ENCODE data around the gene TPSAB1.

The TPSAB1 gene

GRCh38 chr16:1279945-1280589, 39.6 kb downstream of the TPSAB1 start:
- no peaks in the 10 kb centered on the region for H3K36me3 ChIP-seq (replicated peaks)
- no peaks in the 10 kb centered on the region for H3K9me3 ChIP-seq
- H3K27me3 ChIP-seq (ENCODE audit: low read depth): peaks cover 14% of the 10 kb centered on the region
- H3K4me1 ChIP-seq: no peaks in the 10 kb centered on the region
- in situ Hi-C loops (cut with MboI; ENCODE audit: low sequenced_read_pairs): no loop called here
- no peak for DNase-seq (ENCODE audit: low spot score in 2 of 2)
- no peak overlapping the region for H3K4me3 ChIP-seq

- no peak overlapping the region for H3K4me3 ChIP-seq
- H3K36me3 ChIP-seq (replicated peaks): no peaks in the 10 kb centered on the region
- H3K27me3 ChIP-seq (ENCODE audit: low read depth): peaks cover 18% of the 10 kb centered on the region
- DNase-seq (ENCODE audit: low spot score in 2 of 2): no peak
- in situ Hi-C loops (cut with MboI; ENCODE audit: low sequenced_read_pairs): no loop called here
- H3K4me1 ChIP-seq: no peaks in the 10 kb centered on the region
- no peaks in the 10 kb centered on the region for H3K9me3 ChIP-seq
Observed at GRCh38 chr16:1280783-1281182, 40.3 kb downstream of the TPSAB1 start.

GRCh38 chr16:1281517-1281916, 41.0 kb downstream of the TPSAB1 start:
- no peak for DNase-seq (ENCODE audit: low spot score in 2 of 2)
- H3K4me1 ChIP-seq: no peaks in the 10 kb centered on the region
- H3K9me3 ChIP-seq: no peaks in the 10 kb centered on the region
- in situ Hi-C loops (cut with MboI; ENCODE audit: low sequenced_read_pairs): no loop called here
- peaks cover 26% of the 10 kb centered on the region for H3K27me3 ChIP-seq (ENCODE audit: low read depth)
- H3K4me3 ChIP-seq: no peak overlapping the region
- H3K36me3 ChIP-seq (replicated peaks): no peaks in the 10 kb centered on the region

GRCh38 chr16:1282324-1282973, 41.9 kb downstream of the TPSAB1 start:
- DNase-seq (ENCODE audit: low spot score in 2 of 2): no peak
- in situ Hi-C loops (cut with MboI; ENCODE audit: low sequenced_read_pairs): no loop called here
- Histone ChIP-seq H3K4me1 (no peaks in the 10 kb centered on the region), H3K4me3 (no peak overlapping the region), H3K27me3 (ENCODE audit: low read depth) (peaks cover 32% of the 10 kb centered on the region), H3K36me3 (replicated peaks) (no peaks in the 10 kb centered on the region), H3K9me3 (no peaks in the 10 kb centered on the region)

- Histone ChIP-seq H3K9me3 (no peaks in the 10 kb centered on the region), H3K27me3 (ENCODE audit: low read depth) (peaks cover 41% of the 10 kb centered on the region), H3K4me3 (no peak overlapping the region), H3K36me3 (replicated peaks) (no peaks in the 10 kb centered on the region), H3K4me1 (no peaks in the 10 kb centered on the region)
- no peak for DNase-seq (ENCODE audit: low spot score in 2 of 2)
- in situ Hi-C loops (cut with MboI; ENCODE audit: low sequenced_read_pairs): no loop called here
Observed at GRCh38 chr16:1283296-1283695, 42.8 kb downstream of the TPSAB1 start.

GRCh38 chr16:1283996-1284616, 43.6 kb downstream of the TPSAB1 start:
- H3K36me3 ChIP-seq (replicated peaks): no peaks in the 10 kb centered on the region
- H3K4me3 ChIP-seq: no peak overlapping the region
- H3K4me1 ChIP-seq: no peaks in the 10 kb centered on the region
- no peak for DNase-seq (ENCODE audit: low spot score in 2 of 2)
- H3K9me3 ChIP-seq: no peaks in the 10 kb centered on the region
- peaks cover 49% of the 10 kb centered on the region for H3K27me3 ChIP-seq (ENCODE audit: low read depth)
- in situ Hi-C loops (cut with MboI; ENCODE audit: low sequenced_read_pairs): no loop called here

- no peaks in the 10 kb centered on the region for H3K4me1 ChIP-seq
- H3K9me3 ChIP-seq: no peaks in the 10 kb centered on the region
- peaks cover 63% of the 10 kb centered on the region for H3K27me3 ChIP-seq (ENCODE audit: low read depth)
- H3K36me3 ChIP-seq (replicated peaks): no peaks in the 10 kb centered on the region
- no peak for DNase-seq (ENCODE audit: low spot score in 2 of 2)
- in situ Hi-C loops (cut with MboI; ENCODE audit: low sequenced_read_pairs): no loop called here
- no peak overlapping the region for H3K4me3 ChIP-seq
Observed at GRCh38 chr16:1285669-1286512, 45.4 kb downstream of the TPSAB1 start.

- peaks cover 67% of the 10 kb centered on the region for H3K27me3 ChIP-seq (ENCODE audit: low read depth)
- no peaks in the 10 kb centered on the region for H3K9me3 ChIP-seq
- no peaks in the 10 kb centered on the region for H3K36me3 ChIP-seq (replicated peaks)
- in situ Hi-C loops (cut with MboI; ENCODE audit: low sequenced_read_pairs): no loop called here
- DNase-seq (ENCODE audit: low spot score in 2 of 2): no peak
- H3K4me3 ChIP-seq: no peak overlapping the region
- no peaks in the 10 kb centered on the region for H3K4me1 ChIP-seq
Observed at GRCh38 chr16:1286513-1287094, 46.1 kb downstream of the TPSAB1 start.

GRCh38 chr16:1287982-1288670, 47.6 kb downstream of the TPSAB1 start:
- H3K4me1 ChIP-seq: no peaks in the 10 kb centered on the region
- H3K9me3 ChIP-seq: no peaks in the 10 kb centered on the region
- DNase-seq (ENCODE audit: low spot score in 2 of 2): no peak
- H3K36me3 ChIP-seq (replicated peaks): no peaks in the 10 kb centered on the region
- peaks cover 66% of the 10 kb centered on the region for H3K27me3 ChIP-seq (ENCODE audit: low read depth)
- H3K4me3 ChIP-seq: no peak overlapping the region
- in situ Hi-C loops (cut with MboI; ENCODE audit: low sequenced_read_pairs): no loop called here

GRCh38 chr16:1288813-1289476, 48.4 kb downstream of the TPSAB1 start:
- Histone ChIP-seq H3K36me3 (replicated peaks) (no peaks in the 10 kb centered on the region), H3K4me3 (no peak overlapping the region), H3K4me1 (no peaks in the 10 kb centered on the region), H3K27me3 (ENCODE audit: low read depth) (peaks cover 58% of the 10 kb centered on the region), H3K9me3 (no peaks in the 10 kb centered on the region)
- in situ Hi-C loops (cut with MboI; ENCODE audit: low sequenced_read_pairs): no loop called here
- no peak for DNase-seq (ENCODE audit: low spot score in 2 of 2)

- no peak for DNase-seq (ENCODE audit: low spot score in 2 of 2)
- peaks cover 56% of the 10 kb centered on the region for H3K27me3 ChIP-seq (ENCODE audit: low read depth)
- H3K9me3 ChIP-seq: no peaks in the 10 kb centered on the region
- in situ Hi-C loops (cut with MboI; ENCODE audit: low sequenced_read_pairs): no loop called here
- no peaks in the 10 kb centered on the region for H3K36me3 ChIP-seq (replicated peaks)
- no peaks in the 10 kb centered on the region for H3K4me1 ChIP-seq
- no peak overlapping the region for H3K4me3 ChIP-seq
Observed at GRCh38 chr16:1289477-1289866, 49.0 kb downstream of the TPSAB1 start.

GRCh38 chr16:1290063-1290501, 49.6 kb downstream of the TPSAB1 start:
- H3K9me3 ChIP-seq: no peaks in the 10 kb centered on the region
- no peak for DNase-seq (ENCODE audit: low spot score in 2 of 2)
- in situ Hi-C loops (cut with MboI; ENCODE audit: low sequenced_read_pairs): no loop called here
- no peaks in the 10 kb centered on the region for H3K4me1 ChIP-seq
- no peaks in the 10 kb centered on the region for H3K36me3 ChIP-seq (replicated peaks)
- peaks cover 56% of the 10 kb centered on the region for H3K27me3 ChIP-seq (ENCODE audit: low read depth)
- H3K4me3 ChIP-seq: no peak overlapping the region
